Tibial nerve (tissue), 4 donors: Measurements from ENCODE around the gene WTIP. TPM values are rescaled to one million over a fixed set of nuclear protein-coding genes. Genes with fewer than 3 reads are reported as not detected.

ENCODE experiments used
- DNase-seq, 2 donors: peaks; one replicate each; pipeline ENCODE4 v3.0.0-alpha.2; 2019; ENCODE audit warnings: low spot score in 2 of 2
- H3K27ac ChIP-seq, 4 donors: fragments of 200-600 bp; sonication (generic) in 3 of 4; one replicate each; pipeline ENCODE4 v1.5.1; 2017 to 2019; ENCODE audit warnings: mild to moderate bottlenecking in 1 of 4
- H3K27me3 ChIP-seq, 2 donors: fragments of 200-600 bp; sonication (generic) in 1 of 2; one replicate each; pipeline versions ENCODE4 v1.5.1 to v1.6.0; 2017 to 2019
- H3K36me3 ChIP-seq, 3 donors: fragments of 200-600 bp; sonication (generic); one replicate each; pipeline ENCODE4 v1.5.1; 2018 to 2019
- H3K4me1 ChIP-seq, 4 donors: fragments of 200-600 bp; sonication (generic) in 3 of 4; one replicate each; pipeline ENCODE4 v1.5.1; 2017 to 2019
- H3K4me3 ChIP-seq, 4 donors: fragments of 200-600 bp; sonication (generic) in 3 of 4; one replicate each; pipeline ENCODE4 v1.5.1; 2017 to 2019; ENCODE audit warnings: mild to moderate bottlenecking in 1 of 4, moderate library complexity in 1 of 4
- H3K9me3 ChIP-seq, 4 donors: fragments of 200-600 bp; sonication (generic) in 3 of 4; one replicate each; pipeline ENCODE4 v1.5.1; 2017 to 2019
- EP300 ChIP-seq, 2 donors: sonication (generic); formaldehyde crosslinking; IDR thresholded peaks; one replicate each; pipeline ENCODE4 v1.6.1; 2017; ENCODE audit warnings: antibody characterized with exemption in 2 of 2, mild to moderate bottlenecking in 1 of 2
- POLR2A ChIP-seq, 2 donors: fragments of 450-650 bp; IDR thresholded peaks; one replicate each; pipeline ENCODE4 v1.6.1; 2017; ENCODE audit warnings: antibody characterized with exemption in 2 of 2, mild to moderate bottlenecking in 2 of 2, moderate library complexity in 2 of 2
- WGBS, 2 donors: methylation state at CpG; one replicate each; pipeline ENCODE4 v1.1.5; 2018; 5-methylcytosine and 5-hydroxymethylcytosine counted together
- total RNA-seq, 4 donors: library from RNA; depleted of rRNA; stranded (reverse); fragments of >200 nt; gene quantifications; one replicate each; pipeline ENCODE4 v1.1.0, GENCODE V29; 2016
- TF ChIP-seq, protein P1 (sequence below), 5 experiments: fragments of 200-600 bp in 3 of 5; fragments of 450-650 bp in 2 of 5; sonication (generic) in 3 of 5; IDR thresholded peaks; one replicate each; pipeline ENCODE4 v1.5.1; 2016 to 2019; ENCODE audit warnings: antibody characterized with exemption in 5 of 5, mild to moderate bottlenecking in 3 of 5, moderate library complexity in 2 of 5

Gene WTIP
- total RNA-seq, 4 donors from 2014 or later, result 18.4 to 55.5 (median 30.4) TPM

DNA sequence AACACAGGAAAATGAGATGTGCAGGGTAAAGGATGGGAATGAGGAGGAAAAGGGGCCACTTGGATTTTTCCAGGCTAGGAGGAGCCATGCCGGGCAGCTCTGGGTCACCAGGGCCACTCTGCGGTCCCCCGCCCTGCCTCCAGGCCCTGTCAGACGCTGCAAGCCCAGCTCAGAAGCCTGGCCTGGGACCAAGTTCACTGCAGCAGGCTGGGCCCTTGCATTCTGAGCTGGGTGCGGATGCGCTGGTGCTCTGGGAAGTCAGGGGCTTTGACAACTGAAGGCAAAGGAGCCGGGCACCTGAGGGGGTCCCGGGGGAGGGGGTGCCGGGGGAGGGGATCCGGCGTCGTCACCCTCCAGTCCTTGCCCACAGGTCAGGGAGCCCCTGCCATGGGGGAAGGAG, 77.5 kb downstream of the WTIP start:
- TF ChIP-seq EP300 (IDR thresholded peaks at IDR 0.05) (no peak), POLR2A (IDR thresholded peaks at IDR 0.05) (no peak)
- TF ChIP-seq, protein P1, sequence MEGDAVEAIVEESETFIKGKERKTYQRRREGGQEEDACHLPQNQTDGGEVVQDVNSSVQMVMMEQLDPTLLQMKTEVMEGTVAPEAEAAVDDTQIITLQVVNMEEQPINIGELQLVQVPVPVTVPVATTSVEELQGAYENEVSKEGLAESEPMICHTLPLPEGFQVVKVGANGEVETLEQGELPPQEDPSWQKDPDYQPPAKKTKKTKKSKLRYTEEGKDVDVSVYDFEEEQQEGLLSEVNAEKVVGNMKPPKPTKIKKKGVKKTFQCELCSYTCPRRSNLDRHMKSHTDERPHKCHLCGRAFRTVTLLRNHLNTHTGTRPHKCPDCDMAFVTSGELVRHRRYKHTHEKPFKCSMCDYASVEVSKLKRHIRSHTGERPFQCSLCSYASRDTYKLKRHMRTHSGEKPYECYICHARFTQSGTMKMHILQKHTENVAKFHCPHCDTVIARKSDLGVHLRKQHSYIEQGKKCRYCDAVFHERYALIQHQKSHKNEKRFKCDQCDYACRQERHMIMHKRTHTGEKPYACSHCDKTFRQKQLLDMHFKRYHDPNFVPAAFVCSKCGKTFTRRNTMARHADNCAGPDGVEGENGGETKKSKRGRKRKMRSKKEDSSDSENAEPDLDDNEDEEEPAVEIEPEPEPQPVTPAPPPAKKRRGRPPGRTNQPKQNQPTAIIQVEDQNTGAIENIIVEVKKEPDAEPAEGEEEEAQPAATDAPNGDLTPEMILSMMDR (IDR thresholded peaks at IDR 0.05), result no peak
- DNase-seq, result no peak
- WGBS, 2 donors, result 78 to 79% methylated on average over 10 to 11 of the region's 12 CpGs

DNA sequence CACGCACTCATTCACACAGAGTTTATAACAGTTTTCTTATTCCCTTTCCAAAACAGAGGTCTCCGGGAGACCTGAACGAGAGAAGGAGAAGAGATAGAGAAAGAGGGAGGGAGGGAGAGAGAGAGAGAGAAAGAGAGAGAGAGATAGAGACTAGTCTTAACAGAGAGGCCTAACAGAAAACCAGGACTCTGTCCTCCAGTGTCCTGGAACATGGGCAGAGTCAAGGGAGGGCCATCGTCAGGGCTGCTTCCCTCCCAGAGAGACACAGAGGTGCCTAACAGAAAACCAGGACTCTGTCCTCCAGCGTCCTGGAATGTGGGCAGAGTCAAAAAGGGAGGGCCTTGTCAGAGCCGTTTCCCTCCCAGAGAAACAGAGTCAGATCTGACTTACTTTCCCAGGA, 78.7 kb downstream of the WTIP start:
- no peak for TF ChIP-seq EP300 (IDR thresholded peaks at IDR 0.05)
- TF ChIP-seq POLR2A (IDR thresholded peaks at IDR 0.05), result no peak
- TF ChIP-seq, protein P1 (IDR thresholded peaks at IDR 0.05), result no peak
- no peaks in the 10 kb centered on the region for H3K36me3 ChIP-seq
- no peak overlapping the region for H3K4me3 ChIP-seq
- DNase-seq, result no peak
- H3K9me3 ChIP-seq, result peaks cover 0 to 24% (median 0%) of the 10 kb centered on the region in 4 donors
- H3K27me3 ChIP-seq, result no peaks in the 10 kb centered on the region
- no peaks in the 10 kb centered on the region for H3K4me1 ChIP-seq
- no peak overlapping the region for H3K27ac ChIP-seq
- 34 to 36% methylated on average over 6 of the region's 6 CpGs for WGBS, 2 donors

More for the DNA sequence above, 77.5 kb downstream of the WTIP start:
- no peaks in the 10 kb centered on the region for H3K36me3 ChIP-seq
- no peak overlapping the region for H3K27ac ChIP-seq
- H3K9me3 ChIP-seq, result peaks cover 0 to 13% (median 0%) of the 10 kb centered on the region in 4 donors
- no peak overlapping the region for H3K4me3 ChIP-seq
- no peaks in the 10 kb centered on the region for H3K4me1 ChIP-seq
- no peaks in the 10 kb centered on the region for H3K27me3 ChIP-seq

Other genes starting within 250 kb of the WTIP start
- 10 to 100 TPM; 21.6 to 35.4 (median 30.9) TPM for gene GARRE1, start 227.2 kb upstream of the WTIP start, total RNA-seq
- 100 to 1,000 TPM; 156 to 233 (median 177) TPM for gene GPI, start 116.6 kb upstream of the WTIP start, total RNA-seq
- 10 to 100 TPM in 3 of 4 donors, 1 to 10 TPM in 1; 9.8 to 16.2 (median 12.2) TPM for gene PDCD2L, start 77.4 kb upstream of the WTIP start, total RNA-seq
- gene UBA2, start 53.4 kb upstream of the WTIP start, total RNA-seq, result 100 to 1,000 TPM in 1 of 4 donors, 10 to 100 TPM in 3; 85.1 to 124 (median 89.6) TPM
- 1 to 10 TPM in 2 of 4 donors, under 1 TPM in 2; 0.21 to 1.4 (median 0.71) TPM for gene SCGB2B2, start 195.4 kb downstream of the WTIP start, total RNA-seq
- gene ZNF302, start 195.9 kb downstream of the WTIP start, total RNA-seq, result 10 to 100 TPM; 27.0 to 47.3 (median 36.4) TPM